GM23248 (cell line): ENCODE measurements around the gene PKD2.

Experiments
- EZH2 ChIP-seq: fragments of 200-600 bp; sonication (generic); IDR thresholded peaks from 2 replicates; pipeline ENCODE4 v1.6.1; 2018; ENCODE audit warnings: antibody characterized with exemption, mild to moderate bottlenecking; ENCODE audit not compliant: insufficient read depth, poor library complexity, severe bottlenecking
- EZH2phosphoT487 ChIP-seq: fragments of 200-600 bp; sonication (generic); IDR thresholded peaks from 2 replicates; pipeline ENCODE4 v1.6.1; 2018; ENCODE audit warnings: antibody characterized with exemption, moderate library complexity, mild to moderate bottlenecking, low read depth; ENCODE audit not compliant: insufficient read depth

DNA sequence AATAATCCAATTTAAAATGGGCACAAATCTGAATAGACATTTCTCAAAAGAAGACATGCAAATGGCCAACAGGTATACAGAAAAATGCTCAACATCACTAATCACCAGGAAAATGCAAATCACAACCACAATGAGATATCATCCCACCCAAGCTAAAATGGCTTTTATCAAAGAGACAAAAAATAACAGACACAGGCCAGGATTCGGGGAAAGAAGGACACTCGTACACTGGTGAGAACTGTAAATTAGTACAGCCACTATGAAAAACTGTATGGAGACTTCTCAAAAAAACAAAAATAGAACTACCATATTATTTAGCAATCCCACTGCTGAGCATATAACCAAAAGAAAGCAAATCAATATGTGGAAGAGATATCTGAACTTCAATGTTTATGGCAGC is 23.4 kb upstream of the PKD2 start:
- TF ChIP-seq EZH2: no peak
- TF ChIP-seq EZH2phosphoT487: no peak
